ENCODE measurements around the gene HIVEP3. TPM values are rescaled to one million over a fixed set of nuclear protein-coding genes. Genes with fewer than 3 reads are reported as not detected.

HIVEP3 gene
- total RNA-seq, 2 donors from 2014 or later = 3.4 to 4.0 TPM

GRCh38 chr1:41639332-41639936 lies 279.3 kb downstream of the HIVEP3 start:
- no peak overlapping the region for H3K4me3 ChIP-seq
- no peaks in the 10 kb centered on the region for H3K4me1 ChIP-seq
- DNase-seq (no peak), ATAC-seq (no peak)
- intact Hi-C loops (cut with DNase I) = no loop called here
- no peak overlapping the region for H3K27ac ChIP-seq
- H3K36me3 ChIP-seq (replicated peaks in 1 of 2; ENCODE audit: insufficient read depth in 1 of 2, low read depth in 2 of 2) = no peaks in the 10 kb centered on the region
- TF ChIP-seq POLR2A (IDR thresholded peaks at IDR 0.05) = no peak
- no peaks in the 10 kb centered on the region for H3K9me3 ChIP-seq
- 82 to 88% methylated on average over 10 of the region's 10 CpGs for WGBS, 2 donors
- H3K27me3 ChIP-seq = no peaks in the 10 kb centered on the region

GRCh38 chr1:41638086-41639024 lies 280.4 kb downstream of the HIVEP3 start:
- Histone ChIP-seq H3K4me1 (no peaks in the 10 kb centered on the region), H3K27ac (no peak overlapping the region), H3K9me3 (no peaks in the 10 kb centered on the region), H3K36me3 (replicated peaks in 1 of 2; ENCODE audit: insufficient read depth in 1 of 2, low read depth in 2 of 2) (no peaks in the 10 kb centered on the region), H3K4me3 (no peak overlapping the region), H3K27me3 (no peaks in the 10 kb centered on the region)
- intact Hi-C loops (cut with DNase I) = no loop called here
- ATAC-seq = no peak
- 90 to 98% methylated on average over 3 to 4 of the region's 4 CpGs for WGBS, 2 donors
- TF ChIP-seq CTCF (IDR thresholded peaks at IDR 0.05) (no peak), POLR2A (IDR thresholded peaks at IDR 0.05) (no peak)
- no peak for DNase-seq

- H3K36me3 ChIP-seq (replicated peaks in 1 of 2; ENCODE audit: insufficient read depth in 1 of 2, low read depth in 2 of 2) = no peaks in the 10 kb centered on the region
- TF ChIP-seq CTCF (IDR thresholded peaks at IDR 0.05) (no peak), POLR2A (IDR thresholded peaks at IDR 0.05) (no peak)
- no peak overlapping the region for H3K4me3 ChIP-seq
- WGBS, 2 donors = 79 to 89% methylated on average over 7 of the region's 7 CpGs
- no peaks in the 10 kb centered on the region for H3K4me1 ChIP-seq
- no peaks in the 10 kb centered on the region for H3K27me3 ChIP-seq
- intact Hi-C loops (cut with DNase I) = no loop called here
- ATAC-seq (no peak), DNase-seq (no peak)
- no peaks in the 10 kb centered on the region for H3K9me3 ChIP-seq
- no peak overlapping the region for H3K27ac ChIP-seq
Measured at GRCh38 chr1:41637367-41637766, 281.4 kb downstream of the HIVEP3 start.

- H3K27ac ChIP-seq = no peak overlapping the region
- H3K36me3 ChIP-seq (replicated peaks in 1 of 2; ENCODE audit: insufficient read depth in 1 of 2, low read depth in 2 of 2) = no peaks in the 10 kb centered on the region
- no peaks in the 10 kb centered on the region for H3K4me1 ChIP-seq
- no peak overlapping the region for H3K4me3 ChIP-seq
- intact Hi-C loops (cut with DNase I) = no loop called here
- no peak for ATAC-seq
- TF ChIP-seq POLR2A (IDR thresholded peaks at IDR 0.05) (no peak), CTCF (IDR thresholded peaks at IDR 0.05) (no peak)
- no peaks in the 10 kb centered on the region for H3K27me3 ChIP-seq
- WGBS, 2 donors = 68% methylated on average over 5 of the region's 5 CpGs
- H3K9me3 ChIP-seq = no peaks in the 10 kb centered on the region
- no peak for DNase-seq
Measured at GRCh38 chr1:41633764-41634163, 285.0 kb downstream of the HIVEP3 start.

- Histone ChIP-seq H3K27ac (no peak overlapping the region), H3K27me3 (no peaks in the 10 kb centered on the region), H3K9me3 (no peaks in the 10 kb centered on the region), H3K4me3 (no peak overlapping the region), H3K4me1 (no peaks in the 10 kb centered on the region), H3K36me3 (replicated peaks in 1 of 2; ENCODE audit: insufficient read depth in 1 of 2, low read depth in 2 of 2) (no peaks in the 10 kb centered on the region)
- intact Hi-C loops (cut with DNase I) = no loop called here
- WGBS, 2 donors = 86 to 88% methylated on average over 14 of the region's 14 CpGs
- no peak for ATAC-seq
- no peak for DNase-seq
- TF ChIP-seq CTCF (IDR thresholded peaks at IDR 0.05) (no peak), POLR2A (IDR thresholded peaks at IDR 0.05) (no peak)
Measured at GRCh38 chr1:41632781-41633575, 285.7 kb downstream of the HIVEP3 start.

All from body of pancreas (tissue), 4 donors.